HepG2 (cell line): ENCODE results near the gene GHRH. TPM values are rescaled to one million over a fixed set of nuclear protein-coding genes. Genes with fewer than 3 reads are reported as not detected.

ENCODE experiments used
- ATAC-seq: fragments of 200-7000 bp; cut with Tn5 transposase; 3 replicates; pipeline ENCODE4 v1.9.1; 2020; ENCODE audit warnings: mild to moderate bottlenecking, moderate library complexity
- BruUV-seq: library from RNA; stranded (reverse); fragments of 400-500 nt; replicated peaks from 2 replicates; lab custom pipeline; 2021; lab: Mats Ljungman, UMichigan
- CTCF ChIA-PET: fragments of 300-600 bp; formaldehyde crosslinking; extraction: SDS; loops from one replicate; lab custom pipeline; 2021; ENCODE audit warnings: low total read pairs, inconsistent platforms, low intra/inter-chr PET ratio; lab: Yijun Ruan, JAX
- POLR2A ChIA-PET: fragments of 350-600 bp; sonication (Branson Sonifier 250); formaldehyde crosslinking; loops from one replicate; lab custom pipeline; 2020; ENCODE audit warnings: antibody characterized with exemption, inconsistent platforms; lab: Yijun Ruan, JAX
- DNase-seq: peaks from one replicate; pipeline ENCODE4 v3.0.0-alpha.2; 2015; ENCODE audit warnings: low spot score
- FAIRE-seq: peaks from 3 replicates; lab custom pipeline; 2011; peaks lifted over from hg19 to GRCh38; lab: Jason Lieb, UNC
- H2AFZ ChIP-seq: one replicate; pipeline ENCODE4 v1.6.1; 2011; ENCODE audit warnings: low read length, inconsistent platforms
- H3K27ac ChIP-seq: fragments of 300-600 bp; 3 replicates; pipeline ENCODE4 v1.8.0; 2011; ENCODE audit warnings: mixed run types, mild to moderate bottlenecking, mixed read lengths, low read length, inconsistent platforms; ENCODE audit not compliant: insufficient read depth; ENCODE audit errors: extremely low read length
- H3K27me3 ChIP-seq, 2 experiments: fragments of 200-600 bp in 1 of 2; 2 replicates in 1 of 2; 3 replicates in 1 of 2; pipeline versions ENCODE4 v1.6.0 to v1.8.0; 2011; ENCODE audit warnings: low read length in 2 of 2, mild to moderate bottlenecking in 2 of 2, moderate library complexity in 2 of 2, inconsistent platforms in 1 of 2; ENCODE audit not compliant: insufficient read depth in 2 of 2, control insufficient read depth in 1 of 2
- H3K36me3 ChIP-seq, 2 experiments: fragments of 200-600 bp in 1 of 2; replicated peaks in 1 of 2; 2 replicates in 1 of 2; 3 replicates in 1 of 2; pipeline versions ENCODE4 v1.5.1 to v1.8.0; 2011; ENCODE audit warnings: low read length in 2 of 2, inconsistent platforms in 1 of 2; ENCODE audit not compliant: insufficient read depth in 2 of 2, control insufficient read depth in 1 of 2
- H3K4me1 ChIP-seq: 2 replicates; pipeline ENCODE4 v1.5.1; 2012; ENCODE audit warnings: low read length, inconsistent platforms; ENCODE audit not compliant: insufficient read depth
- H3K4me2 ChIP-seq: 2 replicates; pipeline ENCODE4 v1.6.0; 2011; ENCODE audit warnings: low read depth, low read length, inconsistent platforms
- H3K4me3 ChIP-seq, 3 experiments: fragments of 200-600 bp in 1 of 3; sonication (generic), shearing (Covaris generic) in 1 of 3; replicated peaks in 1 of 3; 2 replicates each; pipeline ENCODE4 v1.5.1; 2011 to 2016; ENCODE audit warnings: low read length in 3 of 3, inconsistent platforms in 2 of 3, low read depth in 2 of 3, mild to moderate bottlenecking in 2 of 3, control low read depth in 1 of 3, mixed read lengths in 1 of 3; ENCODE audit not compliant: insufficient read depth in 1 of 3
- H3K79me2 ChIP-seq: one replicate; pipeline ENCODE4 v1.6.1; 2011; ENCODE audit warnings: low read length, inconsistent platforms; ENCODE audit not compliant: insufficient read depth
- H3K9ac ChIP-seq: 2 replicates; pipeline ENCODE4 v1.6.0; 2011; ENCODE audit warnings: mild to moderate bottlenecking, low read depth, low read length, inconsistent platforms; ENCODE audit not compliant: insufficient read depth
- H3K9me3 ChIP-seq: 2 replicates; pipeline ENCODE4 v1.5.1; 2012; ENCODE audit warnings: mild to moderate bottlenecking, low read length
- H4K20me1 ChIP-seq: 2 replicates; pipeline ENCODE4 v1.6.0; 2011; ENCODE audit warnings: inconsistent platforms, mild to moderate bottlenecking, low read length, moderate library complexity; ENCODE audit not compliant: insufficient read depth
- BRCA1 ChIP-seq: sonication (generic); formaldehyde crosslinking; IDR thresholded peaks from 2 replicates; pipeline ENCODE4 v1.4.0; 2020; ENCODE audit warnings: missing genetic modification reagents
- CHD2 ChIP-seq: IDR thresholded peaks from 2 replicates; pipeline ENCODE4 v1.6.1; 2011; ENCODE audit warnings: low read depth, low read length, improper control_type of control experiment
- FOSL2 ChIP-seq: sonication (generic); formaldehyde crosslinking; IDR thresholded peaks from 2 replicates; pipeline ENCODE4 v1.4.0; 2020; ENCODE audit warnings: missing genetic modification reagents
- GPN1 ChIP-seq: sonication (generic); formaldehyde crosslinking; IDR thresholded peaks from 2 replicates; pipeline ENCODE4 v1.5.1; 2020; ENCODE audit warnings: missing genetic modification reagents, borderline replicate concordance
- ONECUT2 ChIP-seq: sonication (generic); formaldehyde crosslinking; IDR thresholded peaks from 2 replicates; pipeline ENCODE4 v1.4.0; 2020; ENCODE audit warnings: missing genetic modification reagents
- REPIN1 ChIP-seq: sonication (generic); formaldehyde crosslinking; IDR thresholded peaks from 2 replicates; pipeline ENCODE4 v1.8.0; 2022; ENCODE audit warnings: missing genetic modification reagents, low read depth, mild to moderate bottlenecking, borderline replicate concordance
- TARDBP ChIP-seq: sonication (generic); formaldehyde crosslinking; IDR thresholded peaks from 2 replicates; pipeline ENCODE4 v1.8.0; 2022; ENCODE audit warnings: mild to moderate bottlenecking, missing genetic modification reagents
- TEAD3 ChIP-seq: optimal IDR thresholded peaks from 2 replicates; pipeline ENCODE3; 2016; ENCODE audit warnings: borderline replicate concordance
- ZNF337 ChIP-seq: sonication (generic); formaldehyde crosslinking; IDR thresholded peaks from 2 replicates; pipeline ENCODE4 v1.5.1; 2020; ENCODE audit warnings: missing genetic modification reagents, low read depth, mild to moderate bottlenecking, borderline replicate concordance
- ZNF33A ChIP-seq: sonication (generic); formaldehyde crosslinking; IDR thresholded peaks from 2 replicates; pipeline ENCODE4 v1.5.1; 2020; ENCODE audit warnings: missing genetic modification reagents, mild to moderate bottlenecking, moderate library complexity, borderline replicate concordance
- ZNF430 ChIP-seq: sonication (generic); formaldehyde crosslinking; IDR thresholded peaks from 2 replicates; pipeline ENCODE4 v1.9.0; 2021; ENCODE audit warnings: mild to moderate bottlenecking, missing genetic modification reagents
- ZNF703 ChIP-seq: sonication (generic); formaldehyde crosslinking; IDR thresholded peaks from 2 replicates; pipeline ENCODE4 v1.5.1; 2020; ENCODE audit warnings: missing genetic modification reagents, mild to moderate bottlenecking, moderate library complexity, borderline replicate concordance
- ZNF784 ChIP-seq: sonication (generic); formaldehyde crosslinking; IDR thresholded peaks from 2 replicates; pipeline ENCODE4 v1.5.1; 2020; ENCODE audit warnings: missing genetic modification reagents, mild to moderate bottlenecking, borderline replicate concordance
- ZNF790 ChIP-seq: sonication (generic); formaldehyde crosslinking; IDR thresholded peaks from 2 replicates; pipeline ENCODE4 v1.8.0; 2022; ENCODE audit warnings: missing genetic modification reagents, mild to moderate bottlenecking, borderline replicate concordance
- ZSCAN29 ChIP-seq: sonication (generic); formaldehyde crosslinking; conservative IDR thresholded peaks from 2 replicates; pipeline ENCODE4 v1.4.0; 2020; ENCODE audit warnings: mild to moderate bottlenecking, missing genetic modification reagents
- WGBS: methylation state at CpG from one replicate; pipeline ENCODE4 v1.1.6; 2017; ENCODE audit warnings: low lambda C conversion rate; 5-methylcytosine and 5-hydroxymethylcytosine counted together
- in situ Hi-C: cut with HindIII; loops from 2 replicates; pipeline ENCODE4 v1.10.0; 2017; ENCODE audit warnings: low pct_unique_long_range_greater_than_20kb; ENCODE audit not compliant: extremely low pct_ligation_motif_present
- intact Hi-C: fragments of 100-400 bp; cut with micrococcal nuclease; formaldehyde crosslinking; loops from one replicate; pipeline ENCODE4 v1.10.0; 2022; ENCODE audit not compliant: unreplicated experiment
- polyA plus RNA-seq, 8 experiments: library from polyadenylated mRNA; depleted of rRNA in 3 of 8; stranded (reverse) in 7 of 8; unstranded in 1 of 8; fragments of >200 nt; fragmentation: Illumina TruSeq in 4 of 8; extraction: Trizol in 4 of 8; gene quantifications; 2 replicates each; pipeline versions ENCODE4 v1.2.1 to v1.2.3, GENCODE V29; 2011 to 2016; ENCODE audit warnings: low read depth in 4 of 8, missing spikeins in 1 of 8, mixed read lengths in 1 of 8; ENCODE audit not compliant: insufficient read depth in 1 of 8
- total RNA-seq, 5 experiments: library from RNA; depleted of rRNA; stranded (reverse); fragments of >200 nt; fragmentation: Illumina TruSeq; extraction: Trizol; gene quantifications; 2 replicates each; pipeline ENCODE4 v1.2.3, GENCODE V29; 2016; ENCODE audit warnings: low read depth in 1 of 5
- TF ChIP-seq, protein P1 (sequence below): sonication (generic); formaldehyde crosslinking; IDR thresholded peaks from 2 replicates; pipeline ENCODE4 v1.5.0; 2020; ENCODE audit warnings: mild to moderate bottlenecking, missing genetic modification reagents
- TF ChIP-seq, protein P2 (sequence below): IDR thresholded peaks from 2 replicates; pipeline ENCODE4 v1.6.1; 2016; ENCODE audit warnings: missing biosample characterization, missing genetic modification reagents, low read depth
- TF ChIP-seq, protein P3 (sequence below): sonication (generic); formaldehyde crosslinking; IDR thresholded peaks from 2 replicates; pipeline ENCODE4 v1.9.0; 2022; ENCODE audit warnings: low read depth, missing genetic modification reagents

The GHRH gene
- total and polyA plus RNA-seq, 2 of the 13 experiments (the other 11 are each of a cell fraction or from before 2014, with no cell fraction given), result not detected

DNA sequence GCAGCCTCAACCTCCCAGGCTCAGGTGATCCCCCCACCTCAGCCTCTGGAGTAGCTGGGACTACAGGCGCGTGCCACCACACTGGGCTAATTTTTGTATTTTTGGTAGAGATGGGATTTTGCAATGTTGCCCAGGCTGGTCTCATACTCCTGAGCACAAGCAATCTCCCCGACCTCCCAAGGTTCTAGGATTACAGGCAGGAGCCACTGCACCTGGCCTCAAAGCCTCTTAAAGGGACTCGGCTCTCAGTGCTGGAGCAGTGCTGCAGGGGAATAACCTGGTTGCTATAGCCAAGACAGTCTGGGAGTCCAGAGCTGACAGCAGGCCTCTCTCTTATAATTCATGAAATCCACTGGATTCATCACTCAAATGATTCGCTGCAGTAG lies 17.0 kb downstream of the GHRH start (continued):
- no peak for TF ChIP-seq CHD2

- H3K79me2 ChIP-seq, result no peaks in the 10 kb centered on the region
- TSS peak; percentile 11 for BruUV-seq
- no peak overlapping the region for H3K4me2 ChIP-seq
- 93% methylated on average over 8 of the region's 8 CpGs for WGBS
- H3K27ac ChIP-seq, result no peak overlapping the region
- H3K4me3 ChIP-seq, result no peak overlapping the region
- intact Hi-C loops (no loop called here), in situ Hi-C loops (no loop called here)
- H2AFZ ChIP-seq, result no peak overlapping the region
- peaks cover 7% of the 10 kb centered on the region; the same call in 1 of the 2 replicates for H3K4me1 ChIP-seq
- ATAC-seq, result no peak
- H3K27me3 ChIP-seq, result no peaks in the 10 kb centered on the region
- no peaks in the 10 kb centered on the region for H3K9me3 ChIP-seq
- POLR2A ChIA-PET, result no interaction called here
- H4K20me1 ChIP-seq, result no peaks in the 10 kb centered on the region
- no peak for FAIRE-seq
- H3K9ac ChIP-seq, result no peak overlapping the region
- H3K36me3 ChIP-seq, result peaks cover 35 to 51% of the 10 kb centered on the region in 2 experiments
- CTCF ChIA-PET, result no interaction called here
- no peak for DNase-seq
- TF ChIP-seq GPN1 (CRISPR knock-in tag) (no peak), ZNF430 (no peak), BRCA1 (no peak), ONECUT2 (no peak), TARDBP (CRISPR knock-in tag) (no peak), ZSCAN29 (CRISPR knock-in tag) (no peak), ZNF784 (CRISPR knock-in tag) (no peak), TEAD3 (CRISPR knock-in tag) (no peak), ZNF703 (no peak), REPIN1 (CRISPR knock-in tag) (no peak), ZNF790 (CRISPR knock-in tag) (no peak), ZNF33A (CRISPR knock-in tag) (no peak), ZNF337 (no peak), FOSL2 (no peak)
- TF ChIP-seq, protein P1, sequence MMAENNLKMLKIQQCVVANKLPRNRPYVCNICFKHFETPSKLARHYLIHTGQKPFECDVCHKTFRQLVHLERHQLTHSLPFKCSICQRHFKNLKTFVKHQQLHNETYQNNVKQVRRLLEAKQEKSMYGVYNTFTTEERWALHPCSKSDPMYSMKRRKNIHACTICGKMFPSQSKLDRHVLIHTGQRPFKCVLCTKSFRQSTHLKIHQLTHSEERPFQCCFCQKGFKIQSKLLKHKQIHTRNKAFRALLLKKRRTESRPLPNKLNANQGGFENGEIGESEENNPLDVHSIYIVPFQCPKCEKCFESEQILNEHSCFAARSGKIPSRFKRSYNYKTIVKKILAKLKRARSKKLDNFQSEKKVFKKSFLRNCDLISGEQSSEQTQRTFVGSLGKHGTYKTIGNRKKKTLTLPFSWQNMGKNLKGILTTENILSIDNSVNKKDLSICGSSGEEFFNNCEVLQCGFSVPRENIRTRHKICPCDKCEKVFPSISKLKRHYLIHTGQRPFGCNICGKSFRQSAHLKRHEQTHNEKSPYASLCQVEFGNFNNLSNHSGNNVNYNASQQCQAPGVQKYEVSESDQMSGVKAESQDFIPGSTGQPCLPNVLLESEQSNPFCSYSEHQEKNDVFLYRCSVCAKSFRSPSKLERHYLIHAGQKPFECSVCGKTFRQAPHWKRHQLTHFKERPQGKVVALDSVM (CRISPR knock-in tag), result peak; percentile 43
- TF ChIP-seq, protein P2, sequence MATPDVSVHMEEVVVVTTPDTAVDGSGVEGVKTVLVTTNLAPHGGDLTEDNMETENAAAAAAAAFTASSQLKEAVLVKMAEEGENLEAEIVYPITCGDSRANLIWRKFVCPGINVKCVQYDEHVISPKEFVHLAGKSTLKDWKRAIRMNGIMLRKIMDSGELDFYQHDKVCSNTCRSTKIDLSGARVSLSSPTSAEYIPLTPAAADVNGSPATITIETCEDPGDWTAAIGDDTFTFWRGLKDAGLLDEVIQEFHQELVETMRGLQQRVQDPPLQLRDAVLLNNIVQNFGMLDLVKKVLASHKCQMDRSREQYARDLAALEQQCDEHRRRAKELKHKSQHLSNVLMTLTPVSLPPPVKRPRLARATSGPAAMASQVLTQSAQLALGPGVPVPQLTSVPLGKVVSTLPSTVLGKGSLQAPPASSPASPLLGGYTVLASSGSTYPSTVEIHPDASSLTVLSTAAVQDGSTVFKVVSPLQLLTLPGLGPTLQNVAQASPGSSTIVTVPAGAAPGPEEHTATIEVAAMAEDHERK, result no peak
- TF ChIP-seq, protein P3, sequence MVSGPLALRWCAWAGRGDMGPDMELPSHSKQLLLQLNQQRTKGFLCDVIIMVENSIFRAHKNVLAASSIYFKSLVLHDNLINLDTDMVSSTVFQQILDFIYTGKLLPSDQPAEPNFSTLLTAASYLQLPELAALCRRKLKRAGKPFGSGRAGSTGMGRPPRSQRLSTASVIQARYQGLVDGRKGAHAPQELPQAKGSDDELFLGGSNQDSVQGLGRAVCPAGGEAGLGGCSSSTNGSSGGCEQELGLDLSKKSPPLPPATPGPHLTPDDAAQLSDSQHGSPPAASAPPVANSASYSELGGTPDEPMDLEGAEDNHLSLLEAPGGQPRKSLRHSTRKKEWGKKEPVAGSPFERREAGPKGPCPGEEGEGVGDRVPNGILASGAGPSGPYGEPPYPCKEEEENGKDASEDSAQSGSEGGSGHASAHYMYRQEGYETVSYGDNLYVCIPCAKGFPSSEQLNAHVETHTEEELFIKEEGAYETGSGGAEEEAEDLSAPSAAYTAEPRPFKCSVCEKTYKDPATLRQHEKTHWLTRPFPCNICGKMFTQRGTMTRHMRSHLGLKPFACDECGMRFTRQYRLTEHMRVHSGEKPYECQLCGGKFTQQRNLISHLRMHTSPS (CRISPR knock-in tag), result no peak
These were observed 17.6 kb downstream of the GHRH start for GRCh38 chr20:37243937-37244571.
